GM12878 (cell line): ENCODE results near the gene CNTNAP2. TPM values are rescaled to one million over a fixed set of nuclear protein-coding genes. Genes with fewer than 3 reads are reported as not detected.

Experiments used
- ATAC-seq: fragments of 200-7000 bp; cut with Tn5 transposase; 3 replicates; pipeline ENCODE4 v1.9.1; 2020; ENCODE audit warnings: mild to moderate bottlenecking, moderate library complexity
- BruUV-seq: library from RNA; stranded (reverse); fragments of 400-500 nt; replicated peaks from 2 replicates; lab custom pipeline; 2021; lab: Mats Ljungman, UMichigan
- CTCF ChIA-PET: fragments of 300-600 bp; sonication (Branson Sonifier 250); formaldehyde crosslinking; extraction: SDS; loops from one replicate; lab custom pipeline; 2021; ENCODE audit warnings: inconsistent platforms; lab: Yijun Ruan, JAX
- POLR2A ChIA-PET: fragments of 350-600 bp; formaldehyde crosslinking; extraction: SDS; loops from one replicate; lab custom pipeline; 2021; ENCODE audit warnings: inconsistent platforms; lab: Charles Lee
- RAD21 ChIA-PET: fragments of 300-600 bp; sonication (Branson Sonifier 250); formaldehyde crosslinking; loops from one replicate; lab custom pipeline; 2023; ENCODE audit warnings: antibody characterized with exemption; ENCODE audit not compliant: unreplicated experiment; lab: Charles Lee
- SMC1A ChIA-PET: fragments of 300-600 bp; sonication (Branson Sonifier 250); formaldehyde crosslinking; loops from one replicate; lab custom pipeline; 2023; ENCODE audit not compliant: unreplicated experiment, uncharacterized antibody; lab: Charles Lee
- DNase-seq: peaks from one replicate; pipeline ENCODE4 v3.0.0-alpha.2; 2011; ENCODE audit warnings: low read depth, low spot score
- FAIRE-seq: peaks from 3 replicates; lab custom pipeline; 2011; peaks lifted over from hg19 to GRCh38; lab: Jason Lieb, UNC
- H2AFZ ChIP-seq: 2 replicates; pipeline ENCODE4 v1.6.0; 2011; ENCODE audit warnings: low read depth, low read length, control low read depth; ENCODE audit not compliant: control insufficient read depth
- H3K27ac ChIP-seq: 2 replicates; pipeline ENCODE4 v1.5.1; 2011; ENCODE audit warnings: control low read depth; ENCODE audit not compliant: control insufficient read depth, insufficient read depth
- H3K27me3 ChIP-seq, 2 experiments: replicated peaks in 1 of 2; 2 replicates each; pipeline versions ENCODE4 v1.6.0 to v1.6.1; 2011; ENCODE audit warnings: low read length in 1 of 2; ENCODE audit not compliant: control insufficient read depth in 2 of 2, insufficient read depth in 2 of 2
- H3K36me3 ChIP-seq, 2 experiments: 2 replicates each; pipeline ENCODE4 v1.5.1; 2011; ENCODE audit warnings: low read length in 1 of 2; ENCODE audit not compliant: control insufficient read depth in 2 of 2, insufficient read depth in 2 of 2
- H3K4me1 ChIP-seq: 2 replicates; pipeline ENCODE4 v1.6.1; 2011; ENCODE audit warnings: mild to moderate bottlenecking, low read length, moderate library complexity, mixed read lengths; ENCODE audit not compliant: control insufficient read depth, insufficient read depth
- H3K4me2 ChIP-seq: 2 replicates; pipeline ENCODE4 v1.6.0; 2011; ENCODE audit warnings: control low read depth; ENCODE audit not compliant: control insufficient read depth, insufficient read depth
- H3K4me3 ChIP-seq: fragments of 200-600 bp; sonication (generic); 2 replicates; pipeline ENCODE4 v1.5.1; 2016
- H3K79me2 ChIP-seq: 2 replicates; pipeline ENCODE4 v1.6.0; 2011; ENCODE audit warnings: low read length; ENCODE audit not compliant: control insufficient read depth, insufficient read depth
- H3K9ac ChIP-seq: 2 replicates; pipeline ENCODE4 v1.8.0; 2011; ENCODE audit warnings: low read length, control low read depth, mixed read lengths; ENCODE audit not compliant: control insufficient read depth, insufficient read depth
- H3K9me3 ChIP-seq: replicated peaks from 3 replicates; pipeline ENCODE4 v1.5.1; 2011; ENCODE audit warnings: mild to moderate bottlenecking, low read length; ENCODE audit not compliant: control insufficient read depth, insufficient read depth
- H4K20me1 ChIP-seq: 2 replicates; pipeline ENCODE4 v1.6.0; 2011; ENCODE audit not compliant: control insufficient read depth, insufficient read depth
- ATF2 ChIP-seq: IDR thresholded peaks from 2 replicates; pipeline ENCODE4 v1.6.1; 2012; ENCODE audit warnings: low read length, inconsistent platforms
- ATF3 ChIP-seq: IDR thresholded peaks from 2 replicates; pipeline ENCODE4 v1.6.1; 2011; ENCODE audit warnings: low read depth, mild to moderate bottlenecking, low read length, moderate library complexity, borderline replicate concordance; ENCODE audit errors: extremely low read depth
- BACH1 ChIP-seq: fragments of 450-650 bp; IDR thresholded peaks from 2 replicates; pipeline ENCODE4 v1.6.1; 2017; ENCODE audit warnings: mild to moderate bottlenecking, borderline replicate concordance
- GATAD2B ChIP-seq: fragments of 450-650 bp; conservative IDR thresholded peaks from 2 replicates; pipeline ENCODE4 v1.6.1; 2017; ENCODE audit warnings: low read depth, mild to moderate bottlenecking, moderate library complexity
- MAX ChIP-seq: IDR thresholded peaks from 2 replicates; pipeline ENCODE4 v1.6.1; 2012; ENCODE audit warnings: low read depth, low read length, improper control_type of control experiment
- RAD21 ChIP-seq: IDR thresholded peaks from 2 replicates; pipeline ENCODE4 v1.6.1; 2011; ENCODE audit warnings: mild to moderate bottlenecking, low read depth, low read length, moderate library complexity; ENCODE audit not compliant: insufficient read depth
- WGBS: methylation state at CpG from one replicate; pipeline ENCODE4 v1.1.6; 2016; ENCODE audit warnings: low lambda C conversion rate; ENCODE audit not compliant: insufficient replicate concordance, insufficient coverage; ENCODE audit errors: missing lambda C conversion rate; 5-methylcytosine and 5-hydroxymethylcytosine counted together
- in situ Hi-C: fragments of 300-500 bp; cut with MboI; formaldehyde crosslinking; loops from 9 replicates; pipeline ENCODE4 v1.14.3; 2018; ENCODE audit warnings: mixed read lengths
- intact Hi-C: fragments of 100-400 bp; cut with micrococcal nuclease; formaldehyde crosslinking; loops from one replicate; pipeline ENCODE4 v1.14.2; 2022; ENCODE audit not compliant: unreplicated experiment
- polyA plus RNA-seq, 11 experiments: library from polyadenylated mRNA; depleted of rRNA in 4 of 11; unstranded in 6 of 11; stranded (reverse) in 5 of 11; fragments of >200 nt; fragmentation: Nextera tagmentation in 4 of 11; fragmentation: Illumina TruSeq in 1 of 11; extraction: Ambion mirVana in 4 of 11; extraction: Trizol in 1 of 11; gene quantifications; 1 replicate in 1 of 11; 2 replicates in 10 of 11; pipeline versions ENCODE4 v1.2.1 to v1.2.3, GENCODE V29; 2011 to 2016; ENCODE audit warnings: inconsistent platforms in 2 of 11, missing spikeins in 2 of 11, low read depth in 1 of 11
- total RNA-seq, 4 experiments: library from RNA; depleted of rRNA in 3 of 4; stranded (reverse); fragments of >200 nt in 3 of 4; fragmentation: Illumina TruSeq in 1 of 4; extraction: Trizol in 1 of 4; gene quantifications; 2 replicates each; pipeline versions ENCODE4 v1.2.1 to v1.2.3, GENCODE V29; 2013 to 2021

CNTNAP2 gene
- total and polyA plus RNA-seq, 10 of the 15 experiments (the other 5 are each of a cell fraction or from before 2014, with no cell fraction given), result 0.03 to 0.08 (median 0.03) TPM; not detected in 7

- BruUV-seq, result no TSS peak
- TF ChIP-seq ATF3, result no peak
- no peak for TF ChIP-seq MAX
- no peak for TF ChIP-seq RAD21
- no peak for TF ChIP-seq GATAD2B
- TF ChIP-seq BACH1, result no peak
- no peak for TF ChIP-seq ATF2
- Histone ChIP-seq H3K79me2 (no peaks in the 10 kb centered on the region), H3K4me3 (no peak overlapping the region), H3K27me3 (no peaks in the 10 kb centered on the region), H3K4me1 (no peaks in the 10 kb centered on the region), H3K27ac (no peak overlapping the region), H2AFZ (no peak overlapping the region), H3K36me3 (no peaks in the 10 kb centered on the region), H4K20me1 (no peaks in the 10 kb centered on the region), H3K4me2 (no peak overlapping the region), H3K9me3 (no peaks in the 10 kb centered on the region), H3K9ac (no peak overlapping the region)
- ChIA-PET SMC1A (no interaction called here), POLR2A (no interaction called here), CTCF (interaction anchor here (0.7 kb wide), 1 partner anchor 34 kb away, joined by 3 read pairs; no protein-coding TSS in a partner anchor), RAD21 (no interaction called here)
- in situ Hi-C loops (no loop called here), intact Hi-C loops (no loop called here)
- FAIRE-seq, result no peak
- no peak for DNase-seq
- no peak for ATAC-seq
- 0% methylated on average over 3 of the region's 3 CpGs for WGBS
Observed at GRCh38 chr7:147858421-147858820, 1741.8 kb downstream of the CNTNAP2 start.
